Peyer's patch (tissue), 4 donors: ENCODE results near the gene RNU5B-1. TPM values are rescaled to one million over a fixed set of nuclear protein-coding genes. Genes with fewer than 3 reads are reported as not detected.
"Not testable (repeated sequence)": the region's sequence is repeated elsewhere in the genome, so short reads cannot be mapped to it uniquely, and the experiment has no call there.

Experiments
- DNase-seq, 3 donors: peaks; one replicate each; pipeline ENCODE4 v3.0.0-alpha.2; 2017 to 2019
- H3K27ac ChIP-seq, 4 donors: fragments of 200-600 bp; sonication (generic); one replicate each; pipeline ENCODE4 v1.5.1; 2016 to 2019
- H3K27me3 ChIP-seq, 2 donors: fragments of 200-600 bp; sonication (generic); one replicate each; pipeline ENCODE4 v1.5.1; 2019
- H3K36me3 ChIP-seq, 3 donors: fragments of 200-600 bp; sonication (generic); one replicate each; pipeline ENCODE4 v1.5.1; 2016 to 2019
- H3K4me1 ChIP-seq, 4 donors: fragments of 200-600 bp; sonication (generic); one replicate each; pipeline ENCODE4 v1.5.1; 2016 to 2019
- H3K4me3 ChIP-seq, 4 donors: fragments of 200-600 bp; sonication (generic); 1 replicate in 3 of 4; 2 replicates in 1 of 4; pipeline ENCODE4 v1.5.1; 2016 to 2019; ENCODE audit warnings: mild to moderate bottlenecking in 1 of 4
- H3K9me3 ChIP-seq, 4 donors: fragments of 200-600 bp; sonication (generic); one replicate each; pipeline ENCODE4 v1.5.1; 2016 to 2019; ENCODE audit warnings: mild to moderate bottlenecking in 1 of 4
- CTCF ChIP-seq, 6 experiments: fragments of 450-650 bp in 4 of 6; fragments of 200-600 bp in 2 of 6; sonication (generic) in 1 of 6; IDR thresholded peaks; one replicate each; pipeline ENCODE4 v1.5.1; 2017 to 2019; ENCODE audit warnings: antibody characterized with exemption in 6 of 6, mild to moderate bottlenecking in 3 of 6, moderate library complexity in 1 of 6
- POLR2A ChIP-seq, 2 donors: fragments of 450-650 bp; IDR thresholded peaks; one replicate each; pipeline ENCODE4 v1.5.1; 2017; ENCODE audit warnings: antibody characterized with exemption in 2 of 2, mild to moderate bottlenecking in 2 of 2, moderate library complexity in 2 of 2
- small RNA-seq, 2 donors: library from RNA; depleted of rRNA; stranded (forward); fragments of <200 nt; gene quantifications; one replicate each; pipeline ENCODE3, GENCODE V24; 2016
- total RNA-seq, 4 donors: library from RNA; depleted of rRNA; stranded (reverse); fragments of >200 nt; gene quantifications; one replicate each; pipeline ENCODE4 v1.1.0, GENCODE V29; 2016

The RNU5B-1 gene
- total RNA-seq, 4 donors from 2014 or later = not detected

DNA sequence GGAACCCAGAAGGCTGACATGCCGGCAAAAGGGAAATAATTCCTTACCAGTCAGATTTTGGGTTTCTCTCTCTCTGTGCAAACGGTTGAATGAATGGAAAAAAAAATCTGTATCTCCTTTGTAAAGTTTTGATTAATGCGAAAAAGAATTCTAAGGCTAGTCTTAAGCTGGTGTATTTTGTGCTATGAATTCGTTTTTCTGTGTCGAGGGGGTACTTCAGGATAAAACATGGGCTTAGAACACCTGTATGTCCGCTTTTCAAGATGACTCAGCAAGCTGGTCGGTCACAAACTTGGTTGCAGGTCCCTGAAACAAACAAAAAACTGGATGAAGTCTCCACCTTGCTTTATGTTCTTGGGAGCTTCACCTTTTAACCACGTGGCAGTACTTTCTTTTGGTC lies 44.9 kb downstream of the RNU5B-1 start:
- no peaks in the 10 kb centered on the region for H3K36me3 ChIP-seq
- H3K27ac ChIP-seq = no peak overlapping the region
- no peak for DNase-seq
- no peaks in the 10 kb centered on the region for H3K4me1 ChIP-seq
- TF ChIP-seq CTCF (IDR thresholded peaks at IDR 0.05) (no peak), POLR2A (IDR thresholded peaks at IDR 0.05) (no peak)
- no peaks in the 10 kb centered on the region for H3K27me3 ChIP-seq
- no peak overlapping the region for H3K4me3 ChIP-seq
- H3K9me3 ChIP-seq = peaks cover 0 to 6% (median 0%) of the 10 kb centered on the region in 4 donors

GRCh38 chr15:65351972-65352371 lies 47.5 kb downstream of the RNU5B-1 start:
- not testable (repeated sequence) for DNase-seq, H3K4me3 ChIP-seq, H3K27me3 ChIP-seq, H3K4me1 ChIP-seq, H3K36me3 ChIP-seq, H3K9me3 ChIP-seq, H3K27ac ChIP-seq

Small RNA genes within 50 kb of the gene (small RNA-seq; reads per million reads assigned to genes)
- gene RNU5A-1 (9,412 to 17,094 reads per million in 2 donors), gene RNU5B-1 (1,168 to 2,074 reads per million in 2 donors), gene SNORA24B (0.06 to 1.1 reads per million in 2 donors)

Other genes with a start within 250 kb of the RNU5B-1 start
- 10 to 100 TPM in 2 of 4 donors, 1 to 10 TPM in 2; 5.1 to 23.1 (median 8.5) TPM for gene RASL12, start 236.7 kb upstream of the RNU5B-1 start, total RNA-seq
- gene KBTBD13, start 227.9 kb upstream of the RNU5B-1 start, total RNA-seq = under 1 TPM in 1 of 4 donors, not detected in 3; 0.38 TPM
- 1 to 10 TPM; 3.0 to 8.7 (median 5.5) TPM for gene UBAP1L, start 189.5 kb upstream of the RNU5B-1 start, total RNA-seq
- gene PDCD7, start 170.9 kb upstream of the RNU5B-1 start, total RNA-seq = 10 to 100 TPM in 3 of 4 donors, 1 to 10 TPM in 1; 6.5 to 23.1 (median 17.8) TPM
- gene CLPX, start 119.3 kb upstream of the RNU5B-1 start, total RNA-seq = 10 to 100 TPM; 42.2 to 61.9 (median 53.5) TPM
- gene CILP, start 93.2 kb upstream of the RNU5B-1 start, total RNA-seq = 10 to 100 TPM; 14.4 to 26.9 (median 17.8) TPM
- 10 to 100 TPM in 1 of 4 donors, 1 to 10 TPM in 3; 7.0 to 23.1 (median 8.1) TPM for gene PARP16, start 17.8 kb upstream of the RNU5B-1 start, total RNA-seq
- not detected for gene RNU5A-1, start 8.6 kb upstream of the RNU5B-1 start, total RNA-seq
- gene IGDCC3, start 73.3 kb downstream of the RNU5B-1 start, total RNA-seq = not detected
- gene IGDCC4, start 118.3 kb downstream of the RNU5B-1 start, total RNA-seq = 1 to 10 TPM in 2 of 4 donors, under 1 TPM in 1, not detected in 1; 0.40 to 3.3 (median 1.0) TPM
- 10 to 100 TPM; 30.5 to 42.4 (median 41.5) TPM for gene DPP8, start 213.0 kb downstream of the RNU5B-1 start, total RNA-seq
- 10 to 100 TPM; 22.3 to 36.5 (median 26.8) TPM for gene HACD3, start 225.8 kb downstream of the RNU5B-1 start, total RNA-seq